SKM-1 treated with dmso at 0.1 percent for 144 hours (cell line): ENCODE measurements around the gene DHRS12.

Experiments
- DNase-seq: peaks from one replicate; lab custom pipeline; 2025; ENCODE audit not compliant: unreplicated experiment; lab: John Stamatoyannopoulos, UW

Gene DHRS12

GRCh38 chr13:51729866-51730553 lies 74.0 kb downstream of the DHRS12 start:
- DNase-seq = no peak

DNA sequence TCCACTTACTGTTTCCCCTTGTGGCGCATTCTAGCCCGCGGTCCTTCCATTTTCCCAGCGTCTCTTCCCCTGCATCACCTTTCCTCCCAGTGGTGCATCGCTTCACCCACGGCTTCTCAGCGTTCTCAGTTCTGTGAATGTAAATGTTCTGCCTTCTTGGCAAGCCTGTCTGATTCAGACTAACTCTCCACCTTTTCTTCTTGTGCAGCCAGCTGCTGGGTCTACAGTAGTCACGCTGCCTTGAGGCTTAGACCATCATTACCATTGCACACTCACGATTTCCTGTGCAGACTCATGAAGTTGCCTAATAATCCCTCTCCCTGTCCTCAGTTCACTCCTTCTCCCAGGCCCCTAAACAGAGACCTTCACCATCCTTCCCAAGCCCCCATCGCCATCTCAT lies 75.0 kb downstream of the DHRS12 start:
- DNase-seq = peak; percentile 23

DNA sequence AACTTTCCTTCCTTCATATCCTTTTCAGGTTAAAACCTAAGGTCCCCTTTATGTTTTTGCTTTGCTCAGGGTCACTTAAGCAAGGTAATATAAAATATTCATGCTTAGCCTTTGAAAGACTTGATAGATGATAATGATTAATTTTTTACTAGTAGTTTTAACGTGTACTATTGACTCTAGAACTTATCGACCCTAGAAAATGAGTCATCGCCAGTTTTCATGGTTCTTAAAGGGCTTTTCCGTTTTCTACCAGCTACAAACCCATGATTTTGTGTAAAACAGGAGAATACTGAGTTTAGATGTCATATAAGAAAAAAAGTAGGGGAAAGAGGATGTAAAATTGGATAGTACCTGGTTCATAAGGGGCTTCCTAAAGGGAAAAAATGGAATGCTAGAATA lies 75.7 kb downstream of the DHRS12 start:
- no peak for DNase-seq

GRCh38 chr13:51727634-51728274 lies 76.2 kb downstream of the DHRS12 start:
- DNase-seq = no peak

DNA sequence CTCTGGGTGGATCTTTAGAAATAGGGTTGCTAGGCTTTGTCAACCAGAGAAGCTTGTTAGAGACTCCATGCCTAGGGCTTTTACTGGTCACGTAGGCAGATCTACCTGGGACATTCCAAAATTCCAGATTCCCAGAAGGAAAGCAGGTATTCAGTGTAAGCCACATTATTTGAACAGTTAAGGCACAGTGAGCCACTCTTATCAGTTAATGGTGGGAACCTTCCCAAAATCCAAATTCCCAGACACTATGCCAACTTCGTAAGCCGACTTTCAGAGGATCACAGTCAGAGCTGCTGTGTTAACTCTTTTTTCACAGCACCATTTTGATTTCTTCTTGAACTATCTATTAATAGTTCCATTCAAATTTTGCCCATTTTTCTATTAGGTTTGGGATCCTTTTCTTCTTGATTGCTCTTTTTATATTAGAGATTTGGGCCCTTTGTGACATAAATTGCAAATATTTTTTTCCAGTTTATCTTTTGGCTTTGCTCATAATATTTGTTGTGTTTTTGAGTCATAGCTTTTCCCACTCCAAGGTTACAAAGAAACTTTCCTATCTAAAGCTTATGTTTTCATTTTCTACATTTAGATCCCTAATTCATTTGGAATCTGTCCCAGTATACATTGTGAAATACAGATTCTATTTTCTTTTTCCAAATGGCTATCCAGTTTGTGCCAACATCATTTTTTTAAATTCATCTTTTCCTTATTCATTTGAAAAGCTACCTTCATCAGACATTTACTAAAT lies 77.3 kb downstream of the DHRS12 start:
- no peak for DNase-seq

DNA sequence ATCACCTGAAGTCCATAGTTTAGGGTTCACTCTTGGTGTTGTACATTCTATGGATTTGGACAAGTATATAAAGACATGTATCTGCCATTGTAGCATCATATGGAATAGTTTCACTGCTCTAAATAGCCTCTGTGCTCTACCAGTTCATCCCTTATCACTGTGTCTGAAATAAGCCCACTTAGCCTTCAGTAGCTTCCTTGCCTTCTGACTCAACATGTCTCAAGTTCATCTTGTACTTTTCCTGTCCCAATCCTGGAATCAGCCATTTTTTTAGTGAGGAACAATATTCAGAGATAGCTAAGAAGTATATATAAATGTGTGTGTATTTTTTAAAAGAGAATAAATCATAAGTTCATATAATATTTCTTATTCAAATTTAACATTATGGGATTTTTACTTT lies 79.2 kb downstream of the DHRS12 start:
- no peak for DNase-seq

- no peak for DNase-seq
These were observed 80.4 kb downstream of the DHRS12 start for GRCh38 chr13:51723529-51723928.

GRCh38 chr13:51721496-51721895 lies 82.5 kb downstream of the DHRS12 start:
- DNase-seq = no peak

- no peak for DNase-seq
These were observed 84.6 kb downstream of the DHRS12 start for GRCh38 chr13:51719394-51719793.
